ENCODE data around the gene CAPN13. TPM values are rescaled to one million over a fixed set of nuclear protein-coding genes. Genes with fewer than 3 reads are reported as not detected.

Gene CAPN13
- total and polyA plus RNA-seq, 11 donors = not detected

- intact Hi-C loops (cut with DNase I) = loop anchor here in 8 of 10 donors (5.0 to 10.0 kb wide), 12 partner anchors 60 to 485 kb away; no protein-coding TSS in a partner anchor
- Histone ChIP-seq H3K4me1 (peaks cover 0 to 53% (median 27%) of the 10 kb centered on the region in 12 donors), H3K27ac (peak overlapping the region in 6 of 12 donors; percentile 29 to 80 (median 48)), H3K27me3 (no peaks in the 10 kb centered on the region), H3K36me3 (no peaks in the 10 kb centered on the region), H3K4me3 (no peak overlapping the region), H3K9me3 (no peaks in the 10 kb centered on the region)
- 73 to 84% (median 79%) methylated on average over 7 to 16 of the region's 16 CpGs for WGBS, 4 donors
- ATAC-seq = peak in 3 of 4 donors; percentile 63 to 75 (median 65)
- DNase-seq = peak in 2 of 5 donors; percentile 61 to 63
- peak in 10 of 12 donors; percentile 29 to 57 (median 44) for TF ChIP-seq CTCF (IDR thresholded peaks at IDR 0.05)
- no peak for TF ChIP-seq POLR2A (IDR thresholded peaks at IDR 0.05)
Measured at GRCh38 chr2:30691948-30692828, 115.1 kb downstream of the CAPN13 start.

GRCh38 chr2:30691091-30691947 lies 115.9 kb downstream of the CAPN13 start:
- Histone ChIP-seq H3K4me1 (peaks cover 0 to 60% (median 30%) of the 10 kb centered on the region in 12 donors), H3K36me3 (no peaks in the 10 kb centered on the region), H3K4me3 (no peak overlapping the region), H3K27ac (peak overlapping the region in 6 of 12 donors; percentile 3 to 80 (median 44)), H3K27me3 (no peaks in the 10 kb centered on the region), H3K9me3 (no peaks in the 10 kb centered on the region)
- no peak for DNase-seq
- no peak for ATAC-seq
- intact Hi-C loops (cut with DNase I) = loop anchor here in 8 of 10 donors (5.0 to 10.0 kb wide), 12 partner anchors 59 to 484 kb away; no protein-coding TSS in a partner anchor
- WGBS, 4 donors = 75 to 85% (median 84%) methylated on average over 7 of the region's 7 CpGs
- TF ChIP-seq CTCF (IDR thresholded peaks at IDR 0.05) = no peak

- Histone ChIP-seq H3K27me3 (no peaks in the 10 kb centered on the region), H3K36me3 (no peaks in the 10 kb centered on the region), H3K27ac (peak overlapping the region; percentile 8 to 92 (median 72)), H3K4me1 (peaks cover 0 to 64% (median 29%) of the 10 kb centered on the region in 12 donors), H3K4me3 (no peak overlapping the region), H3K9me3 (no peaks in the 10 kb centered on the region)
- intact Hi-C loops (cut with DNase I) = loop anchor here in 8 of 10 donors (5.0 to 10.0 kb wide), 12 partner anchors 58 to 483 kb away; no protein-coding TSS in a partner anchor
- DNase-seq (no peak), ATAC-seq (no peak)
- no peak for TF ChIP-seq CTCF (IDR thresholded peaks at IDR 0.05)
- TF ChIP-seq POLR2A (IDR thresholded peaks at IDR 0.05) = no peak
- 63 to 71% (median 68%) methylated on average over 5 of the region's 5 CpGs for WGBS, 4 donors
Measured at GRCh38 chr2:30690126-30690561, 117.1 kb downstream of the CAPN13 start.

All from heart left ventricle (tissue), 16 donors.